Measurements from ENCODE around the gene MYADML2. TPM values are rescaled to one million over a fixed set of nuclear protein-coding genes. Genes with fewer than 3 reads are reported as not detected.

MYADML2 gene
- total RNA-seq (2022; extraction: Qiagen RNA extraction), result not detected in 5 replicates

GRCh38 chr17:81947189-81947588 is at the start of gene MYADML2:
MYADML2 (minus strand) TSS chr17:81947233; CDS start chr17:81941741, 5,492 bp downstream.

GRCh38 chr17:81977211-81977808 is 30.3 kb upstream of the MYADML2 start, which contains the start of gene ASPSCR1:
ASPSCR1 (plus strand) TSS chr17:81977629; CDS start chr17:81977647, 18 bp downstream.

GRCh38 chr17:81961087-81961511 is 14.1 kb upstream of the MYADML2 start, which contains the start of gene NOTUM:
NOTUM (minus strand) TSS chr17:81961187; CDS start chr17:81960909, 278 bp downstream.

GRCh38 chr17:81927653-81928543 is 19.1 kb downstream of the MYADML2 start, which contains the start of gene MAFG:
MAFG (minus strand) TSS chr17:81927735; CDS start chr17:81923185, 4,550 bp downstream.

GRCh38 chr17:81917565-81918332 is 29.3 kb downstream of the MYADML2 start, which contains the start of gene SIRT7:
SIRT7 (minus strand) TSS chr17:81918176; CDS start chr17:81918131, 45 bp downstream.

GRCh38 chr17:81911277-81911961 is 35.6 kb downstream of the MYADML2 start, which contains the start of gene PCYT2:
PCYT2 (minus strand) TSS chr17:81911399; CDS start chr17:81911355, 44 bp downstream.

GRCh38 chr17:81902023-81902652 is 44.9 kb downstream of the MYADML2 start, which contains the start of gene NPB:
NPB (plus strand) TSS chr17:81902238; CDS start chr17:81902278, 40 bp downstream.

Other genes starting within 250 kb of the MYADML2 start
- gene MRPL12, start 243.9 kb downstream of the MYADML2 start, total RNA-seq (2022; extraction: Qiagen RNA extraction), result 216 to 326 TPM (median 303 TPM) in 5 replicates
- gene SLC25A10, start 234.9 kb downstream of the MYADML2 start, total RNA-seq (2022; extraction: Qiagen RNA extraction), result 28.7 to 46.5 TPM (median 44.6 TPM) in 5 replicates
- gene GCGR, start 143.1 kb downstream of the MYADML2 start, total RNA-seq (2022; extraction: Qiagen RNA extraction), result 0.08 to 0.64 TPM (median 0.35 TPM) in 4 of 5 replicates, not detected in the other
- 74.7 to 106 TPM (median 98.6 TPM) in 5 replicates for gene MCRIP1, start 113.9 kb downstream of the MYADML2 start, total RNA-seq (2022; extraction: Qiagen RNA extraction)
- 0.09 to 0.39 TPM (median 0.19 TPM) in 3 of 5 replicates, not detected in the others for gene PPP1R27, start 112.2 kb downstream of the MYADML2 start, total RNA-seq (2022; extraction: Qiagen RNA extraction)
- gene P4HB, start 86.7 kb downstream of the MYADML2 start, total RNA-seq (2022; extraction: Qiagen RNA extraction), result 677 to 794 TPM (median 701 TPM) in 5 replicates
- gene ARHGDIA, start 75.9 kb downstream of the MYADML2 start, total RNA-seq (2022; extraction: Qiagen RNA extraction), result 597 to 713 TPM (median 619 TPM) in 5 replicates
- gene ALYREF, start 55.6 kb downstream of the MYADML2 start, total RNA-seq (2022; extraction: Qiagen RNA extraction), result 183 to 253 TPM (median 234 TPM) in 5 replicates
- 185 to 289 TPM (median 284 TPM) in 5 replicates for gene ANAPC11, start 55.5 kb downstream of the MYADML2 start, total RNA-seq (2022; extraction: Qiagen RNA extraction)
- 0.39 to 0.65 TPM (median 0.55 TPM) in 5 replicates for gene NPB, start 45.0 kb downstream of the MYADML2 start, total RNA-seq (2022; extraction: Qiagen RNA extraction)
- gene PCYT2, start 35.8 kb downstream of the MYADML2 start, total RNA-seq (2022; extraction: Qiagen RNA extraction), result 13.8 to 19.1 TPM (median 17.3 TPM) in 5 replicates
- 33.0 to 54.0 TPM (median 44.8 TPM) in 5 replicates for gene SIRT7, start 29.1 kb downstream of the MYADML2 start, total RNA-seq (2022; extraction: Qiagen RNA extraction)
- gene MAFG, start 19.5 kb downstream of the MYADML2 start, total RNA-seq (2022; extraction: Qiagen RNA extraction), result 22.3 to 38.0 TPM (median 34.7 TPM) in 5 replicates
- 60.5 to 89.4 TPM (median 84.7 TPM) in 5 replicates for gene PYCR1, start 9.9 kb downstream of the MYADML2 start, total RNA-seq (2022; extraction: Qiagen RNA extraction)
- gene NOTUM, start 14.0 kb upstream of the MYADML2 start, total RNA-seq (2022; extraction: Qiagen RNA extraction), result 0.31 to 0.53 TPM (median 0.39 TPM) in 5 replicates
- gene ASPSCR1, start 30.4 kb upstream of the MYADML2 start, total RNA-seq (2022; extraction: Qiagen RNA extraction), result 20.1 to 31.0 TPM (median 25.7 TPM) in 5 replicates
- gene CENPX, start 75.6 kb upstream of the MYADML2 start, total RNA-seq (2022; extraction: Qiagen RNA extraction), result 143 to 203 TPM (median 188 TPM) in 5 replicates
- gene LRRC45, start 76.1 kb upstream of the MYADML2 start, total RNA-seq (2022; extraction: Qiagen RNA extraction), result 8.3 to 17.5 TPM (median 13.6 TPM) in 5 replicates
- gene RAC3, start 84.4 kb upstream of the MYADML2 start, total RNA-seq (2022; extraction: Qiagen RNA extraction), result 27.4 to 40.9 TPM (median 39.9 TPM) in 5 replicates
- gene DCXR, start 90.5 kb upstream of the MYADML2 start, total RNA-seq (2022; extraction: Qiagen RNA extraction), result 69.5 to 106 TPM (median 103 TPM) in 5 replicates
- gene RFNG, start 104.6 kb upstream of the MYADML2 start, total RNA-seq (2022; extraction: Qiagen RNA extraction), result 16.0 to 26.0 TPM (median 24.2 TPM) in 5 replicates
- gene GPS1, start 104.7 kb upstream of the MYADML2 start, total RNA-seq (2022; extraction: Qiagen RNA extraction), result 108 to 149 TPM (median 136 TPM) in 5 replicates
- gene DUS1L, start 118.6 kb upstream of the MYADML2 start, total RNA-seq (2022; extraction: Qiagen RNA extraction), result 84.5 to 154 TPM (median 134 TPM) in 5 replicates
- 106 to 149 TPM (median 139 TPM) in 5 replicates for gene FASN, start 151.0 kb upstream of the MYADML2 start, total RNA-seq (2022; extraction: Qiagen RNA extraction)